Fibroblast of skin of back (primary cell): ENCODE measurements around the gene CSRNP3.

Experiments
- DNase-seq: peaks from one replicate; pipeline ENCODE4 v3.0.0-alpha.2; 2013

Gene CSRNP3

DNA sequence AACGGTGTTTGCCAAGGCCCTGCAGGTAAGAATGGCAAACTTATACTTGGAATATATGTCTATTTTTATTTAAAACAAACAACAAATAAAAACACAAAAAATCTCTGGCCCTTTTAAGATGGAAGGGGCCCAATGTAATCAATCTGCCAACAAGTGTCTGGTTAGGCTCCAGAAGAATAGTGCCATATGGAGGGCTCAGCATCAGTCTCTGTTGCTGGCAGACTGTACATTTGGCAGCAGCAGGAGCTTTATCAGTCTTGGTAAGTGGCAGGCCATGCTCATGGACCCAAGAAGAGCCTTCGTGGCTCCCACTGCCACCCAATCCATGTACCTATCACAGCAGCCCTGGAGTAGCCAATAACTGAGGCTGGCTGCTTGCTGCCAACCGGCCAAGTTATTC lies 223.4 kb downstream of the CSRNP3 start:
- DNase-seq, result no peak

GRCh38 chr2:165693838-165694237 lies 224.3 kb downstream of the CSRNP3 start:
- DNase-seq, result no peak

DNA sequence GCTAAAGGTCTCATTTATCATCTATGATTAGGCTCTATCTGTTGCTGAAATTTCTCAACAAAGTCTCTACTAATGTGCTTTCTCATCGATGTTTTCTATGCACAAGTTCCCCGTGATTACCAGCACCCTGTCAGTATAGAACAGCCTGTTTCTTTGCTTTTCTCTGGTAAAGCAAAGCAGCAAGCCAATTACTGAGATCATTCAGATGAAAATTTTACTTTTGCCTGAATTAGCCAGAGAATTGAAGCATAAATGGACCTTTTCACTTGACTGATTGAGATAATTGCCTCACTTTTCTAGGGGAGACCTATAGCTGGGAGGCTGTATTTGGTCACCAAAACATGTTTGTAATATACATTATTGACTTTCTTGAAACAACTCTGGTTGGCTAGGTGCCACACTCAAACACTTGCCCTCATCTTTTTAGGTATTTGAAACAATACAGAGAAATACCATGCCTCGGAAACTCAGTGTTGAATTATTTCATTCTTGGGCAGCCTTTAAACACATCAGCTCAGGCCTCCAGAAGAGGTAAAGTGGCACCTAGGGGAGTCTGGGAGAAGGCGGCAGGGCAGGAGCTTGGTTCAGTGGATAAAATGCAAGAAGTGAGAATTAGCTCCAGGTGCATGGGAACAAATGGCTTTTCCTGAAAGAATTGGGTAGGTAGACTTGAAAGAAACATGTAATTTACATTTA lies 228.4 kb downstream of the CSRNP3 start:
- DNase-seq, result no peak

DNA sequence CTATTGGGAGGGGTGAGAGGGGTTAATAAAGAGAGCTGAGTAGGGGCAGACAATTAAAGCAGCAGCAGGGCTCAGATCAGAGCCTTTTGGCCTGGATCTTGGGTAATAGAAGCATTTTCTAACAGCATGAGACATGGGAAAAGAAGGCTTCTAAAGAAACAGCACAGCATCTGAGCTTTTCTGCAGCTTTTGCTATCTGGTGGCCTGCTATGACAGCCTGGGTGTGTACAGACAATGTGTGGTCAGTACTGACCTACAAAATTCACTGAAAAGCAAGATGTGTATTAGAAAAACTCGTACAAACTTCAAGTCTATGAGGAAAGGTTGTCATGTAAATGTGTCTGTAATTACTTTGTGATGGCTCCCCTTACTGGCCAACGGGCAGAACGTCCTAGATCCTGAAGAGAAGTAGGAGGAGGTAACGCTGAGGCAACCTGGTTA lies 229.0 kb downstream of the CSRNP3 start:
- DNase-seq, result peak; percentile 42

DNA sequence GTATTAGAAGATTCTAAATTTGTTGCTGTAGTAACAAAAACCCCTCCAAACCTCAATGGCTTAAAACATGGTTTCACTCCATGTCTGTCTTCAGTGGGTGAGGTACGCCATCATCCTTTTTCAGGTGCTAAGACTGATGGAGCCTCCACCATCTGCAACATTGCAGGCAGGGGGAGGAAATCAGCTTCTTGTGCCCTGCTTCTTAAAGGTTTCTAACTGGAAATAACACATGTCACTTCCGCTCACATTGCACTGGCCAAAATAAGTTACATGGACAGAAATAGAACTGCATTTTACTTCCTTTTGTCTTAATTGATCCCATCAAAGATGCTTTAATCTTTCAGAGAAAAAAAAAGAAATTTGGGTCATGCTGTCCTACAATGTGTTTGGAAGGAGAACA lies 230.4 kb downstream of the CSRNP3 start:
- DNase-seq, result no peak

GRCh38 chr2:165700531-165700930 lies 231.0 kb downstream of the CSRNP3 start:
- DNase-seq, result no peak

DNA sequence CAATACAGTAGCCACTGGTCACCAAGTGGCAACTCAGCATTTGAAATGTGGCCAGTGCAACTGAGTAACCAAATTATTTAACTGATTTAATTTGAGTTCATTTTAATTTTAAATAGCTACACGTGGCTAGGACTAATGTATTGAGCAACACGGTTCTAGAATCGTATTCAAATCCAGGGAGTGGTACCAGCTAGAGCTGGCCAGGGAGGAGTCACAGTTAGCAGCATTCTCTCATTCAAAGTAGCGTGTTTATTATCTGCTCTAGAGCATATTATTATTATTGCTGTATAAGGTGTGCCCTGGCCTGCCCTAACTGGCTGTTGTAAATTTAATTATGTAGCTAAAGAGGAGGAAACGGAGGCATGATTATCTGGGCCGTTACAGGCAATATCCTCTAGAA lies 231.6 kb downstream of the CSRNP3 start:
- DNase-seq, result no peak

DNA sequence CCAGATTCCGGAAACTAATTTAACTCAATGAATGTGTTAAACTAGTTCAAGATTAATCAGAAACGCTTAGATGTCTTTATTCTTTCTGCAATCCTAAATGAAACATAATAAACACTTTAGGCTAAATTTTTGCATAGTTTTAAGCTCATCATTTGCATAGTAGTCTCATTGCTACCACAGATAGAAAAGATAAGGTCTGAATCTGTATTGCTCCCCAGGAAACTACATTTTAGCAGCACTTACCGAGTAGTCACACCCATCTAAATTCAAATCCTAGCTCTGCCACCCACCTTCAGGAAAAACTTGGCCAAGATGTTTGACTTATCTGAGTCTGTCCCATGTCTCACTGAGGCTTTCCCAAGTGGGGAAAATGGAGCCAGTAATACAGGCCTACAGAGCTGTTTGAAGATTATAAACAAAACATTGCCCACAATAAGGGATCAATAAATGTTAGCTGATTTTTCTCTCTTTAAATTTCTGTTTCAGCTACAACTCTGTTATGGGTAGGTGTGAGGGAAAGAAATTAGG lies 237.5 kb downstream of the CSRNP3 start:
- DNase-seq, result no peak

DNA sequence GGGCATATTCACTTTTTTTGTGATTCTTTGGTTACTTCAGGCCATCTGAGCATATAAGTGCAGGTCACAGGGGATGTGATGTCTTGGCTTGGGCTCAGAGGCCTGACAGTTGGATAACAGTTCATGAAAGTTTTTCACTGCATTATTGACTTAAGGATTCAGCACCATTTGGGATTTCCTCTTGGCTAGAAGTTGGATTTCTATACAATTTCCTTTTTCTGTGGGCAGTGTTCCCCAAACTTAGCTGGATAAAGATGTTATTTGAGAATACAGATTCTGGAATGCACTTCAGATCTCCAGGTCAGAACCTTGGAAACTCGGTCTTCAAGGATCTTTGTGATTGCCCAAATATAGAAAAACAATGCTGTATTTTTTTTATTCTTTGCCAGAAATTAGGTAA lies 246.6 kb downstream of the CSRNP3 start:
- DNase-seq, result no peak

DNA sequence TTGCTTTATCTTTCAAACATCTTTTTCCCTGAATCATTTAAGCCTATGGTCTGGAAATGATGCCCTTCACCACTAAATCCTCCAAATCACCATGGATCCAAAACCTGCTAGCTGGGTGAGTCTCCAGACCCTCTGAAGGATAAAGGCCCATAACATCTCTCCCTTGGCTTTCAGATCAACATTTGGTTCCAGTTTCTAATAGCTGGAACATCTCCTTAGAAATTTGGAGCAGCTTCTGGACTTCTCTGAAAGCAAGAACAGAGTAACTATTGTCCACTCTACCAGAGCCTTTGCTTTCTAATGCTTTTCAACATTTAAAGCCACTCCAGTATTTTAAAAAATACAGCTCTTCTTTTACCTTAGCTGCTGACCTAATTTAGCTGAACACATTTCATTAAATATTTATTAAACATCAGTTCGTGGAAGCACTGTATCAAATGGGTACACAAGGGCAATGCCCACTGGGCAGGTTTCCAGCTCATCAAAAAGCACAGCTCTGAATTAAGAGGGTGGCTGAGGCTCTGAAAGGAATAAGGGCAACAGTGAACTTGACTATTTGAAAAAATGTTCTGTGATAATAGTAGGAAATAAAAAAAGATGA lies 249.2 kb downstream of the CSRNP3 start:
- DNase-seq, result no peak

GRCh38 chr2:165720511-165720910 lies 251.0 kb downstream of the CSRNP3 start:
- DNase-seq, result peak; percentile 89

DNA sequence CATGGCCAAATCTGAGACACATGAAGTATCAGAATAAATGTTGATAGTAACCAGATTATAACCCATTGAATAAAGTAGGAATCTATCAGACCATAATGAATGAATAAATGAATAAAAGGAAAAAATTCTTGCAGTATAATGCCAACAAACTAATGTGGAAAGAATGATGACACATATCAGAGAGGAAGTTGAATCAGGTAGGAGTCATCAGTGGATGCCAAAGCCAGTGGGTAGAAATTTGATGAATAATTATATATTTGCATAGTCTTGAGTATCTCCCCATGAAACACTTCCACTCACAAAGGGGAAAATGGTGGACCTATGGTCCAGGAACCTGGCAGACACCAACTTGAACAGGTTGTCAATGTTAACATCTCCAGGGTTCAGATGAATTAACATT lies 255.9 kb downstream of the CSRNP3 start:
- peak; percentile 86 for DNase-seq
